Activated T-helper 1 cell treated with anti-CD3 and anti-CD28 coated beads, Interleukin-12 subunit alpha, Interleukin-12 subunit beta, Interleukin-2, Interleukin-4 antibody, amounts not matched to agents 30 ng/mL and 10 ng/mL and 1 ng/mL, durations not matched to agents 14 hours and 24 hours and 36 hours (primary cell): Measurements from ENCODE around the gene HAO2. TPM values are rescaled to one million over a fixed set of nuclear protein-coding genes. Genes with fewer than 3 reads are reported as not detected.

Experiments used
- DNase-seq: peaks from one replicate; pipeline ENCODE4 v3.0.0; 2021; ENCODE audit warnings: low spot score
- H3K27ac Mint-ChIP-seq: one replicate; pipeline ENCODE4 v1.8.0; 2021; ENCODE audit warnings: mild to moderate bottlenecking, mixed read lengths
- H3K27me3 Mint-ChIP-seq: one replicate; pipeline ENCODE4 v1.8.0; 2022; ENCODE audit warnings: mild to moderate bottlenecking, moderate library complexity, mixed read lengths; ENCODE audit not compliant: insufficient read depth
- H3K36me3 Mint-ChIP-seq: one replicate; pipeline ENCODE4 v1.8.0; 2021; ENCODE audit warnings: low read depth, mixed read lengths
- H3K4me1 Mint-ChIP-seq: one replicate; pipeline ENCODE4 v1.8.0; 2021; ENCODE audit warnings: low read depth, mixed read lengths
- H3K4me3 Mint-ChIP-seq: one replicate; pipeline ENCODE4 v1.8.0; 2021; ENCODE audit warnings: mild to moderate bottlenecking, moderate library complexity, mixed read lengths
- H3K9me3 Mint-ChIP-seq: one replicate; pipeline ENCODE4 v1.8.0; 2021; ENCODE audit warnings: mixed read lengths
- intact Hi-C: fragments of 100-400 bp; cut with micrococcal nuclease; formaldehyde crosslinking; loops from one replicate; pipeline ENCODE4 v1.15.1; 2024
- total RNA-seq: library from RNA; stranded (reverse); gene quantifications from 2 replicates; pipeline ENCODE4 v1.2.3, GENCODE V29; 2022

HAO2 gene
- total RNA-seq, 1 donor from 2014 or later, result not detected

GRCh38 chr1:119358636-119359035, 9.9 kb upstream of the HAO2 start:
- peaks cover 17% of the 10 kb centered on the region for H3K4me1 Mint-ChIP-seq
- no peak overlapping the region for H3K4me3 Mint-ChIP-seq
- no peak for DNase-seq
- peaks cover 22% of the 10 kb centered on the region for H3K27me3 Mint-ChIP-seq
- no peak overlapping the region for H3K27ac Mint-ChIP-seq
- H3K36me3 Mint-ChIP-seq, result no peaks in the 10 kb centered on the region
- H3K9me3 Mint-ChIP-seq, result peaks cover 4% of the 10 kb centered on the region
- intact Hi-C loops, result no loop called here

GRCh38 chr1:119359730-119360129, 8.9 kb upstream of the HAO2 start:
- Mint-ChIP-seq H3K4me3 (no peak overlapping the region), H3K27me3 (peaks cover 23% of the 10 kb centered on the region), H3K4me1 (peaks cover 11% of the 10 kb centered on the region), H3K27ac (no peak overlapping the region), H3K9me3 (peaks cover 4% of the 10 kb centered on the region), H3K36me3 (no peaks in the 10 kb centered on the region)
- DNase-seq, result no peak
- intact Hi-C loops, result loop anchor here (10.0 kb wide), 1 partner anchor 1205 kb away; no protein-coding TSS in a partner anchor

- H3K27ac Mint-ChIP-seq, result no peak overlapping the region
- no peaks in the 10 kb centered on the region for H3K36me3 Mint-ChIP-seq
- peaks cover 2% of the 10 kb centered on the region for H3K4me1 Mint-ChIP-seq
- peaks cover under 1% of the 10 kb centered on the region for H3K9me3 Mint-ChIP-seq
- peaks cover 23% of the 10 kb centered on the region for H3K27me3 Mint-ChIP-seq
- no peak for DNase-seq
- H3K4me3 Mint-ChIP-seq, result no peak overlapping the region
- intact Hi-C loops, result loop anchor here (10.0 kb wide), 1 partner anchor 1206 kb away; no protein-coding TSS in a partner anchor
These were observed 7.4 kb upstream of the HAO2 start for GRCh38 chr1:119361205-119361604.

- Mint-ChIP-seq H3K4me3 (no peak overlapping the region), H3K4me1 (no peaks in the 10 kb centered on the region), H3K27me3 (peaks cover 18% of the 10 kb centered on the region), H3K36me3 (no peaks in the 10 kb centered on the region), H3K9me3 (no peaks in the 10 kb centered on the region), H3K27ac (no peak overlapping the region)
- intact Hi-C loops, result loop anchor here (10.0 kb wide), 1 partner anchor 1207 kb away; no protein-coding TSS in a partner anchor
- DNase-seq, result no peak
These were observed 6.8 kb upstream of the HAO2 start for GRCh38 chr1:119361620-119362344.

- DNase-seq, result no peak
- no peaks in the 10 kb centered on the region for H3K4me1 Mint-ChIP-seq
- H3K27ac Mint-ChIP-seq, result no peak overlapping the region
- no peaks in the 10 kb centered on the region for H3K9me3 Mint-ChIP-seq
- H3K4me3 Mint-ChIP-seq, result no peak overlapping the region
- H3K27me3 Mint-ChIP-seq, result peaks cover 23% of the 10 kb centered on the region
- no peaks in the 10 kb centered on the region for H3K36me3 Mint-ChIP-seq
- intact Hi-C loops, result loop anchor here (10.0 kb wide), 1 partner anchor 1208 kb away; no protein-coding TSS in a partner anchor
These were observed 5.4 kb upstream of the HAO2 start for GRCh38 chr1:119363162-119363561.

GRCh38 chr1:119364640-119365039, 3.9 kb upstream of the HAO2 start:
- H3K36me3 Mint-ChIP-seq, result no peaks in the 10 kb centered on the region
- no peak overlapping the region for H3K4me3 Mint-ChIP-seq
- intact Hi-C loops, result loop anchor here (10.0 kb wide), 1 partner anchor 1210 kb away; no protein-coding TSS in a partner anchor
- no peaks in the 10 kb centered on the region for H3K9me3 Mint-ChIP-seq
- peaks cover 24% of the 10 kb centered on the region for H3K27me3 Mint-ChIP-seq
- no peak for DNase-seq
- H3K4me1 Mint-ChIP-seq, result no peaks in the 10 kb centered on the region
- no peak overlapping the region for H3K27ac Mint-ChIP-seq

GRCh38 chr1:119366424-119366823, 2.2 kb upstream of the HAO2 start:
- Mint-ChIP-seq H3K36me3 (no peaks in the 10 kb centered on the region), H3K4me3 (no peak overlapping the region), H3K27ac (no peak overlapping the region), H3K9me3 (no peaks in the 10 kb centered on the region), H3K4me1 (no peaks in the 10 kb centered on the region), H3K27me3 (peaks cover 17% of the 10 kb centered on the region)
- no peak for DNase-seq
- intact Hi-C loops, result loop anchor here (10.0 kb wide), 1 partner anchor 1212 kb away; no protein-coding TSS in a partner anchor

GRCh38 chr1:119367432-119368124, 1.0 kb upstream of the HAO2 start:
- Mint-ChIP-seq H3K9me3 (no peaks in the 10 kb centered on the region), H3K36me3 (no peaks in the 10 kb centered on the region), H3K4me1 (no peaks in the 10 kb centered on the region), H3K27me3 (peaks cover 23% of the 10 kb centered on the region), H3K4me3 (no peak overlapping the region), H3K27ac (no peak overlapping the region)
- DNase-seq, result no peak
- intact Hi-C loops, result loop anchor here (1.0 to 10.0 kb wide), 3 partner anchors 81 to 1213 kb away; no protein-coding TSS in a partner anchor

GRCh38 chr1:119370748-119371147, 2.2 kb downstream of the HAO2 start:
- Mint-ChIP-seq H3K4me1 (no peaks in the 10 kb centered on the region), H3K27ac (no peak overlapping the region), H3K4me3 (no peak overlapping the region), H3K9me3 (no peaks in the 10 kb centered on the region), H3K27me3 (peaks cover 19% of the 10 kb centered on the region), H3K36me3 (no peaks in the 10 kb centered on the region)
- intact Hi-C loops, result no loop called here
- DNase-seq, result no peak

GRCh38 chr1:119371815-119372214, 3.2 kb downstream of the HAO2 start:
- peaks cover 16% of the 10 kb centered on the region for H3K27me3 Mint-ChIP-seq
- no peak overlapping the region for H3K4me3 Mint-ChIP-seq
- H3K9me3 Mint-ChIP-seq, result no peaks in the 10 kb centered on the region
- no peaks in the 10 kb centered on the region for H3K36me3 Mint-ChIP-seq
- DNase-seq, result no peak
- no peaks in the 10 kb centered on the region for H3K4me1 Mint-ChIP-seq
- intact Hi-C loops, result no loop called here
- no peak overlapping the region for H3K27ac Mint-ChIP-seq

GRCh38 chr1:119372503-119373086, 4.0 kb downstream of the HAO2 start:
- Mint-ChIP-seq H3K9me3 (no peaks in the 10 kb centered on the region), H3K4me1 (no peaks in the 10 kb centered on the region), H3K36me3 (no peaks in the 10 kb centered on the region), H3K27me3 (peaks cover 11% of the 10 kb centered on the region), H3K4me3 (no peak overlapping the region), H3K27ac (no peak overlapping the region)
- intact Hi-C loops, result no loop called here
- no peak for DNase-seq

GRCh38 chr1:119373465-119373864, 4.9 kb downstream of the HAO2 start:
- intact Hi-C loops, result no loop called here
- peaks cover 10% of the 10 kb centered on the region for H3K27me3 Mint-ChIP-seq
- H3K9me3 Mint-ChIP-seq, result no peaks in the 10 kb centered on the region
- DNase-seq, result no peak
- no peak overlapping the region for H3K27ac Mint-ChIP-seq
- no peaks in the 10 kb centered on the region for H3K36me3 Mint-ChIP-seq
- H3K4me3 Mint-ChIP-seq, result no peak overlapping the region
- no peaks in the 10 kb centered on the region for H3K4me1 Mint-ChIP-seq
